GM21423 (cell line): ENCODE results near the gene UBTD2.
"Not testable (repeated sequence)": the region's sequence is repeated elsewhere in the genome, so short reads cannot be mapped to it uniquely, and the experiment has no call there.

ENCODE experiments used
- ATAC-seq: cut with Tn5 transposase; IDR thresholded peaks from one replicate; pipeline ENCODE4 v1.9.1; 2021; ENCODE audit warnings: mild to moderate bottlenecking, moderate library complexity; ENCODE audit not compliant: unreplicated experiment

Gene UBTD2

GRCh38 chr5:172199446-172199845 is 84.1 kb downstream of the UBTD2 start:
- no peak for ATAC-seq

- not testable (repeated sequence) for ATAC-seq
These were observed 85.8 kb downstream of the UBTD2 start for GRCh38 chr5:172197775-172198174.

GRCh38 chr5:172194985-172195774 is 88.4 kb downstream of the UBTD2 start:
- ATAC-seq, result no peak

GRCh38 chr5:172193872-172194271 is 89.7 kb downstream of the UBTD2 start, which contains the start of gene EFCAB9:
Gene EFCAB9 (plus strand): TSS chr5:172194172. CDS start chr5:172194173, 1 bp downstream.
- ATAC-seq, result no peak

GRCh38 chr5:172189693-172190296 is 93.8 kb downstream of the UBTD2 start:
- no peak for ATAC-seq

GRCh38 chr5:172188893-172189692 is 94.5 kb downstream of the UBTD2 start:
- ATAC-seq, result no peak

GRCh38 chr5:172188033-172188892 is 95.3 kb downstream of the UBTD2 start, which contains the start of gene STK10:
Gene STK10 (minus strand): TSS chr5:172188224. CDS start chr5:172188042, 182 bp downstream.
- ATAC-seq, result peak; percentile 75

- peak; percentile 21 for ATAC-seq
These were observed 96.2 kb downstream of the UBTD2 start for GRCh38 chr5:172187118-172188032.

- no peak for ATAC-seq
These were observed 97.4 kb downstream of the UBTD2 start for GRCh38 chr5:172186114-172186695.

- no peak for ATAC-seq
These were observed 98.5 kb downstream of the UBTD2 start for GRCh38 chr5:172185096-172185461.

- no peak for ATAC-seq
These were observed 99.7 kb downstream of the UBTD2 start for GRCh38 chr5:172183881-172184280.

GRCh38 chr5:172182291-172182690 is 101.3 kb downstream of the UBTD2 start:
- ATAC-seq, result no peak

- ATAC-seq, result no peak
These were observed 102.6 kb downstream of the UBTD2 start for GRCh38 chr5:172180936-172181335.

- peak; percentile 36 for ATAC-seq
These were observed 104.3 kb downstream of the UBTD2 start for GRCh38 chr5:172178991-172179989.

GRCh38 chr5:172178301-172178987 is 105.1 kb downstream of the UBTD2 start:
- ATAC-seq, result no peak

GRCh38 chr5:172177176-172177575 is 106.4 kb downstream of the UBTD2 start:
- no peak for ATAC-seq

- ATAC-seq, result peak; percentile 53
These were observed 108.3 kb downstream of the UBTD2 start for GRCh38 chr5:172175263-172175719.
